Effector memory CD8-positive, alpha-beta T cell (primary cell): ENCODE measurements around the gene NR3C2.
A peak's percentile ranks its signal among the peaks of the same experiment; 100 is the strongest.
"Not testable (repeated sequence)": the region's sequence is repeated elsewhere in the genome, so short reads cannot be mapped to it uniquely, and the experiment has no call there.

Experiments
- ATAC-seq: fragments of 150-1000 bp; cut with Tn5 transposase; replicated peaks from 2 replicates; pipeline ENCODE4 v1.10.0; 2021; ENCODE audit warnings: mild to moderate bottlenecking, moderate library complexity
- DNase-seq, 3 experiments: peaks; one replicate each; pipeline ENCODE4 v3.0.0; 2021
- H3K27ac Mint-ChIP-seq, 2 donors: one replicate each; pipeline ENCODE4 v1.8.0; 2022; ENCODE audit warnings: mild to moderate bottlenecking in 2 of 2, mixed read lengths in 2 of 2, moderate library complexity in 2 of 2
- H3K27me3 Mint-ChIP-seq, 2 donors: one replicate each; pipeline ENCODE4 v1.8.0; 2022; ENCODE audit warnings: mixed read lengths in 2 of 2
- H3K36me3 Mint-ChIP-seq: one replicate; pipeline ENCODE4 v1.8.0; 2022; ENCODE audit warnings: mild to moderate bottlenecking, moderate library complexity, mixed read lengths; ENCODE audit not compliant: insufficient read depth
- H3K4me1 Mint-ChIP-seq, 2 donors: one replicate each; pipeline ENCODE4 v1.8.0; 2022; ENCODE audit warnings: low read depth in 2 of 2, mixed read lengths in 2 of 2
- H3K4me3 Mint-ChIP-seq, 2 donors: one replicate each; pipeline ENCODE4 v1.8.0; 2022; ENCODE audit warnings: mild to moderate bottlenecking in 2 of 2, mixed read lengths in 2 of 2, moderate library complexity in 2 of 2
- H3K9me3 Mint-ChIP-seq, 2 donors: one replicate each; pipeline ENCODE4 v1.8.0; 2022; ENCODE audit warnings: mixed read lengths in 2 of 2

The NR3C2 gene

DNA sequence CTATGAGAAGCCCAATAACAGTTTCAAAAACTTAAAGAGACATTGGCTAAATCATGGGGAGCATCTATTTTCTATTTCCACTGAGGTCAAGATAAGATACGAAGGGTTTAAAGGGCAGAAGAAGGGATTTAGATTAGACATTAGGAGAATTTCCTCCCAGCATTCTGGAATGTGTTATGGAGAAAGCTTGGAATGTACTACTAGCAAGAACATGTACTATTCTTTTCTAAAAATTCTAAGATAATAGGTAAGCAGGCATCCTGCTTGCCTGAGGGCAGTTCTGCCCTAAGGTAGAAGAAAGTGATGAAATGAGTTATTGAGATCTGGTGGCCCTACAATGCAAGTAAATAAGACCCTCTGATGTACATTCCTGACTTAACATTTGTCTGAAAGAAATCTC is 279.2 kb downstream of the NR3C2 start:
- Mint-ChIP-seq H3K36me3 (no peaks in the 10 kb centered on the region), H3K27me3 (no peaks in the 10 kb centered on the region), H3K9me3 (no peaks in the 10 kb centered on the region), H3K27ac (no peak overlapping the region), H3K4me1 (peaks cover 11 to 12% of the 10 kb centered on the region in 2 donors), H3K4me3 (no peak overlapping the region)
- ATAC-seq = no peak
- DNase-seq = no peak

GRCh38 chr4:148162519-148162918 is 279.7 kb downstream of the NR3C2 start:
- peak overlapping the region in 1 of 2 donors; percentile 62 for H3K27ac Mint-ChIP-seq
- ATAC-seq = no peak
- H3K9me3 Mint-ChIP-seq = no peaks in the 10 kb centered on the region
- no peak for DNase-seq
- peaks cover 9 to 11% of the 10 kb centered on the region in 2 donors for H3K4me1 Mint-ChIP-seq
- no peak overlapping the region for H3K4me3 Mint-ChIP-seq
- H3K27me3 Mint-ChIP-seq = no peaks in the 10 kb centered on the region
- H3K36me3 Mint-ChIP-seq = no peaks in the 10 kb centered on the region

- Mint-ChIP-seq H3K36me3 (no peaks in the 10 kb centered on the region), H3K9me3 (no peaks in the 10 kb centered on the region), H3K4me1 (peaks cover 5 to 7% of the 10 kb centered on the region in 2 donors), H3K4me3 (no peak overlapping the region), H3K27me3 (no peaks in the 10 kb centered on the region), H3K27ac (no peak overlapping the region)
- no peak for DNase-seq
- no peak for ATAC-seq
These were observed 280.6 kb downstream of the NR3C2 start for GRCh38 chr4:148161601-148162000.

- Mint-ChIP-seq H3K27ac (no peak overlapping the region), H3K9me3 (no peaks in the 10 kb centered on the region), H3K4me3 (no peak overlapping the region), H3K36me3 (no peaks in the 10 kb centered on the region), H3K4me1 (peaks cover 0 to 7% of the 10 kb centered on the region in 2 donors), H3K27me3 (no peaks in the 10 kb centered on the region)
- no peak for DNase-seq
- ATAC-seq = no peak
These were observed 282.4 kb downstream of the NR3C2 start for GRCh38 chr4:148159793-148160192.

- Mint-ChIP-seq H3K4me3 (no peak overlapping the region), H3K27ac (no peak overlapping the region), H3K36me3 (peaks cover 18% of the 10 kb centered on the region), H3K9me3 (no peaks in the 10 kb centered on the region), H3K4me1 (no peaks in the 10 kb centered on the region), H3K27me3 (no peaks in the 10 kb centered on the region)
- ATAC-seq (no peak), DNase-seq (no peak)
These were observed 287.4 kb downstream of the NR3C2 start for GRCh38 chr4:148154769-148155168.

- H3K36me3 Mint-ChIP-seq = peaks cover 18% of the 10 kb centered on the region
- no peak for ATAC-seq
- H3K4me1 Mint-ChIP-seq = peaks cover 0 to 2% of the 10 kb centered on the region in 2 donors
- H3K4me3 Mint-ChIP-seq = no peak overlapping the region
- H3K9me3 Mint-ChIP-seq = no peaks in the 10 kb centered on the region
- no peak overlapping the region for H3K27ac Mint-ChIP-seq
- DNase-seq = no peak
- H3K27me3 Mint-ChIP-seq = no peaks in the 10 kb centered on the region
These were observed 289.2 kb downstream of the NR3C2 start for GRCh38 chr4:148152868-148153625.

DNA sequence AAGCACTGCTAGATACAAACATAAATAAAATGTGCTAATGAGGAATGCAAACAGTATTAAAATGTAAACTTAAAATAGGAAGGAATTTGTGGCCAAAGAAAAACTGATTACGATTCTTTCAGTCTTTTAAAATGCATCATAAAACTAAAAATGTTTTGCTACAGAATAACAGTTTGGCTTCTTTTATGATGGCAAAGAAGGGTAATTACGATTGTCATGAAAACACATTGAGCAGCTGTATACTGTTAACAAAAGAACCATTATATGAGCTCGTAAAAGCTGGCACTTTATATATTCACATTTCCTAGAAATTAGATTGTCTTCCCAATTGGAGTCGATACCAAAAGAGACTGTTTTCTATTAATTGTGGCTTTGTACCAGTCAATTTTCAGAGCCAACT is 290.4 kb downstream of the NR3C2 start:
- no peak overlapping the region for H3K27ac Mint-ChIP-seq
- H3K36me3 Mint-ChIP-seq = peaks cover 18% of the 10 kb centered on the region
- peaks cover 0 to 3% of the 10 kb centered on the region in 2 donors for H3K4me1 Mint-ChIP-seq
- DNase-seq (no peak), ATAC-seq (no peak)
- no peaks in the 10 kb centered on the region for H3K27me3 Mint-ChIP-seq
- H3K4me3 Mint-ChIP-seq = no peak overlapping the region
- no peaks in the 10 kb centered on the region for H3K9me3 Mint-ChIP-seq

GRCh38 chr4:148145475-148145874 is 296.7 kb downstream of the NR3C2 start:
- H3K4me1 Mint-ChIP-seq = peaks cover 3 to 8% of the 10 kb centered on the region in 2 donors
- H3K27ac Mint-ChIP-seq = no peak overlapping the region
- peaks cover 9% of the 10 kb centered on the region for H3K36me3 Mint-ChIP-seq
- H3K27me3 Mint-ChIP-seq = no peaks in the 10 kb centered on the region
- no peaks in the 10 kb centered on the region for H3K9me3 Mint-ChIP-seq
- DNase-seq (no peak), ATAC-seq (no peak)
- no peak overlapping the region for H3K4me3 Mint-ChIP-seq

GRCh38 chr4:148143174-148143573 is 299.0 kb downstream of the NR3C2 start:
- Mint-ChIP-seq H3K27ac (peak overlapping the region in 1 of 2 donors; percentile 64), H3K4me1 (peaks cover 3 to 7% of the 10 kb centered on the region in 2 donors), H3K36me3 (peaks cover 12% of the 10 kb centered on the region), H3K9me3 (no peaks in the 10 kb centered on the region), H3K27me3 (no peaks in the 10 kb centered on the region), H3K4me3 (no peak overlapping the region)
- DNase-seq (no peak), ATAC-seq (no peak)

DNA sequence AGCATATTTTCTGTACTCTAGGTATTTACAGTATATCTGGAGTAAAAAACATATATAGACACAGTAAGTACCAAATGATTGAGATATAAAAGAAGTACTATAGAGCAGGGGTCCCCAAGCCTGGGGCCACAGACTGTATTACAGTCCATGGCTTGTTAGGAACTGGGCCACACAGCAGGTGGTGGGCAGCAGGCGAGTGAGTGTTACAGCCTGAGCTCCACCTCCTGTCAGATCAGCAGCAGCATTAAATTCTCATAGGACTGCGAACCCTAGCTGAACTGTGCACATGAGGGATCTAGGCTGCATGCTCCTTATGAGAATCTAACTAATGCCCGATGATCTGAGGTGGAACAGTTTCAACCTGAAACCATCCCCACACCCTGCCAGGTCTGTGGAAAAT is 300.7 kb downstream of the NR3C2 start:
- peaks cover 12% of the 10 kb centered on the region for H3K36me3 Mint-ChIP-seq
- H3K27ac Mint-ChIP-seq = peak overlapping the region in 1 of 2 donors; percentile 44
- no peak for DNase-seq
- ATAC-seq = no peak
- H3K4me3 Mint-ChIP-seq = no peak overlapping the region
- H3K4me1 Mint-ChIP-seq = peaks cover 3 to 5% of the 10 kb centered on the region in 2 donors
- no peaks in the 10 kb centered on the region for H3K27me3 Mint-ChIP-seq
- no peaks in the 10 kb centered on the region for H3K9me3 Mint-ChIP-seq

DNA sequence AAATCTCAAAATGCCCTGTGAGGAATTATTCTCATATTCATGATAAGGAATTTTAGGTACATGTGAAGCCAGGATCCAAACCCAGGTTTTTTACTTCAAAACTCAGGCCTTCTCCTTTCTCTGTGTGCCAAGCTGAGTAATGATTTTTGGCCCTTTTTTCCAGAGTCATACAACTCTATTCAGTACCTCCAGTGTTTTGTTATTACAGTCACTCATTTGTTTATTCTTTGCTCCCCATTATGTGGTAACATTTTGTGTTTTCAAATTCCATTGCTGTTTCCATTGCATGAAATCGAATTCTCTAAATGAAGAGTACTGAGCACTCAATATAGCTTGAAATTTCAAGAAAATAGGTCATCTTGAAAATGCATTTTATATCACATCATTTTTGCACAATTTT is 315.4 kb downstream of the NR3C2 start:
- DNase-seq (no peak), ATAC-seq (no peak)
- no peak overlapping the region for H3K27ac Mint-ChIP-seq
- no peaks in the 10 kb centered on the region for H3K4me1 Mint-ChIP-seq
- no peaks in the 10 kb centered on the region for H3K27me3 Mint-ChIP-seq
- H3K4me3 Mint-ChIP-seq = no peak overlapping the region
- peaks cover 0 to 7% of the 10 kb centered on the region in 2 donors for H3K9me3 Mint-ChIP-seq
- peaks cover 7% of the 10 kb centered on the region for H3K36me3 Mint-ChIP-seq

DNA sequence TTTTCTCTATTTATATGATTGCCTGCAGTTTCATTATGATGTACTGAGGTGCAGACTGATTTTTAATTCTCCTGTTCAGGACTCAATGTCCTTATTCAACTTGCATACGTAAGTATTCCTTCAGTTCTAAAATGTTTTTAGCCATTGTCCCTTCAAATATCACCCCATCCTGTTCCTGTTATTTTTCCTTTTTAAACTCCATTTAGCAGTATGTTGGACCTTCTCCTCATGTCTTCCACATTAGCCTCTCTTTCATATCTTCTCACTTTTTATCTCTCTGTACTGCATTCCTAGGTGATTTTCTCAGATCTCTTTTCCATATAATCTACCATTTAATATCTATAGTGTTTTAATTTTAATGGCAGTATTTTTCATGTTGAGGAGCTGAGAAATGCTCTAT is 317.7 kb downstream of the NR3C2 start:
- H3K27ac Mint-ChIP-seq = no peak overlapping the region
- no peaks in the 10 kb centered on the region for H3K27me3 Mint-ChIP-seq
- no peaks in the 10 kb centered on the region for H3K4me1 Mint-ChIP-seq
- no peak for DNase-seq
- H3K4me3 Mint-ChIP-seq = no peak overlapping the region
- peaks cover 0 to 7% of the 10 kb centered on the region in 2 donors for H3K9me3 Mint-ChIP-seq
- peaks cover 7% of the 10 kb centered on the region for H3K36me3 Mint-ChIP-seq
- no peak for ATAC-seq

GRCh38 chr4:148123161-148123560 is 319.1 kb downstream of the NR3C2 start:
- H3K9me3 Mint-ChIP-seq, H3K27me3 Mint-ChIP-seq, ATAC-seq, H3K4me1 Mint-ChIP-seq, DNase-seq, H3K36me3 Mint-ChIP-seq, H3K4me3 Mint-ChIP-seq, H3K27ac Mint-ChIP-seq: not testable (repeated sequence)

DNA sequence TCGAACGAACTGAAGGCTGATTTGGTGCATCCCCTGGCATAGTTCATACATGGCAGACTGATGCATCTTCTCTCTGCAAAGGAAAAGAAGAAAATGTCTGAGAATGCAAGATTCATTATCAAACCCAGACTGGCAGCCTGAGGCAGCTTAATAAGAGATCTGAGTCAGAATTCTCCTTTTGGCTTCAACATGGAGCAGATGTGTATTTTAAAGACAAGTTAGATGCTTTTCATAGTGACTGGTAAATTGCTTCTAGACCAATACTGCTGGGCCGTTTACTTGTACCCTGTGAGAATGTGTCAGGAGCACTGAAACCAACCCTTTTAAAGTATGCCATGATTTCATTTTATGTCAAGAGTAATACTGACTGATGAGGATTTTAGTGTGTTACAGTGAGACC is 322.0 kb downstream of the NR3C2 start:
- H3K27ac Mint-ChIP-seq = no peak overlapping the region
- peaks cover 0 to 7% of the 10 kb centered on the region in 2 donors for H3K9me3 Mint-ChIP-seq
- H3K4me3 Mint-ChIP-seq = no peak overlapping the region
- no peaks in the 10 kb centered on the region for H3K27me3 Mint-ChIP-seq
- ATAC-seq (no peak), DNase-seq (no peak)
- H3K4me1 Mint-ChIP-seq = peaks cover 0 to 3% of the 10 kb centered on the region in 2 donors
- H3K36me3 Mint-ChIP-seq = peaks cover 10% of the 10 kb centered on the region
